ENCODE measurements around the gene CCNQ.

CCNQ gene

DNA sequence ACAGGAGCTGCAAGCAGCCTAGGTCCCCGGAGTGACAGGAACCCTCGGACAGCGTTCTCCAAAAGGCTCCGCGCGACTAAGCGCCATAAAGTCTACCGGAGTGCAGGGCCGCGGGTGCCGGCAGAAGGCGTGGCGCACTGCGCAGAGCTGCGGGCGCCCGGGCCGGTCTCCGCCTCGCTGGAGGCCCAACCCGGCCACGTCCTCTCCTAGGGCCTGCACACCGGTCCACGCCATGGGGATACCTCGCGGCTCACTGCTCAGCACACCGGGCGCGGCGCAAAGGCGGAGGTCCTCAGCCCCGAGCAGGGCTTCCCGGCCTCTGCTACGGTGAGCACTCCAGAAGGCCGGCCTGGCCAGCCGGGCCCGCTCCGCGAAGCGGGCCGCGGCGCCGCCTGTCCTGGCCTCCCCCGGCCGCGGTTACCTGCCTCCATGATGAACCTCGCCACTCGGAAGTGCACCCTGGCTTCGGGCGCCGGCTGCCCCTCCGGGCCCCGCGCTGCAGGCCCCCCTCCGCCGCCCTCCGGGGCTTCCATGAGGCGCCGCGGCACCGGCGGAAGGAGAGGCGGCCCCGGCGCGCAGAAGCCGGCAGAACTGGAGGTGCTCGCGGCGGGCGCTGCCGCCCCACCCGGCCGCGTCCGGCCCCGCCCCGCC lies at the start of gene CCNQ:
Gene CCNQ, minus strand, starts transcription at position 599 of the 651 bp plus-strand sequence. Its CDS starts 66 bp downstream, at position 533.
- DNase-seq (ENCODE audit: low read depth) = no peak

DNA sequence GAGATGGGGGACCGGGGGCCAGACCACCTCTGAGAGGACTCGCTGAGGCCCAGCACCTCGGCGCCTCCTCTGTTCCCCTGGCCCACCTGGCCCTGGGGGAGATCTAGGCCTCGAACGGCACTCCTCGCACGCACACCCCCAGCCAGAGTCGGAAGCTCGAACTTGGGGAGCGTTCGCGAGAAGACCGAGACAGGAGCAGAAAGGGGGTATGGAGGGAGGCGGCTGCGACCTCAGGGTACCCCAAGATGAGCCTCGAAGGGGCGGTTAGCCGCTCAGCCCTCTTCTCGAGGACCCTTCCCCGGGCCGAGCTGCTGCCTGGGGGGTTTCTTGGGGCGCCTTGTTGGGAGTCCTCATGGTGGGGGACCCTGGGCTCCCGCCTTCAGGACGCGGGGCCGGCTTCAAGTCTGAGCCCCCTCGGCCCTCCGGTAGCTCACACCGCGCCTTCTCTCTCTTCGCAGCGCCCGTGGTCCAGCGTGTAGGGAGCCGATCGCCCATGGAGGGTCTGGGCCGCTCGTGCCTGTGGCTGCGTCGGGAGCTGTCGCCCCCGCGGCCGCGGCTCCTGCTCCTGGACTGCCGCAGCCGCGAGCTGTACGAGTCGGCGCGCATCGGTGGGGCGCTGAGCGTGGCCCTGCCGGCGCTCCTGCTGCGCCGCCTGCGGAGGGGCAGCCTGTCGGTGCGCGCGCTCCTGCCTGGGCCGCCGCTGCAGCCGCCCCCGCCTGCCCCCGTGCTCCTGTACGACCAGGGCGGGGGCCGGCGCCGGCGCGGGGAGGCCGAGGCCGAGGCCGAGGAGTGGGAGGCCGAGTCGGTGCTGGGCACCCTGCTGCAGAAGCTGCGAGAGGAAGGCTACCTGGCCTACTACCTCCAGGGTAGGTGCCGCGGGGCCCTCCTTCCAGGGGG lies 48.8 kb upstream of the CCNQ start:
- DNase-seq (ENCODE audit: low read depth) = no peak

DNA sequence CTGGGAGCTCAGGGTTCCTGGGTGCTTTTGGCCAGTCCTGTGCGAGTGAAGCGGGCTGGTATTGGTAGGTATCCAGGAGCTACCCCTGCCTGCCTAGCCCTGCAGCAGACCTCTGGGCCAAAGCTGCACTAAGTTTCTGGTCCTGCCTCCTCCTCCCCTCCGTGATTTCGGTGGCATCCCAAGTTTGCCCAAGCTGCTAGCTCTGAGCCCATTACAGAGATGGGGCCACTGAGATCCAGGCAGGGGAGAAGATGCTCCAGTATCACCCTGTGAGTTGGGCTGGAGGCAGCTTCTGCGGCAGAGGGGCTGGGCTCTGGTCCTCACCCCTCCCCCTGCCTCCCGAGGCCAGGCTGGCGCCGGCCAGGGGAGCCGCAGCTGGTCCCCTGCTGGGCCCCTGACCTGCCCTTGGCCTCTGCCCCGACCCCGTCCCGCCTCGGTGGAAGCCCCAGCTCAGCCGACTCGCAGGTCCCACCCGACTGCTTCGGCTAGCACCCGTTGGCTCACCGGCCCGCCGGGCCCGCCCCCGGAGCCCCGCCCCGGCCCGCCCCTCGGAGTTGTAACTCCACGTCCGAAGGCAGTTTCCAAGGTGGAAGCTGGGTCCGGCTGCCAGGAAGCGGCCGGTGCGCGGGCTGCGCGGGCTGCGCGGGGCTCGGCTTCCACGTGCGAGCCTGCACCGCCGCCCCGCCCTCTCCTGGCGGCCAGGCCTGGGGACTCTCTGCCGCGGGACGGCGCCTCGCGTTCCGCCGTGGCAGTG lies 47.9 kb upstream of the CCNQ start, which contains the start of gene DUSP9:
Gene DUSP9, plus strand, starts transcription at position 584 of the 754 bp plus-strand sequence. CDS start 751 bp downstream, outside the sequence.
- no peak for DNase-seq (ENCODE audit: low read depth)

DNA sequence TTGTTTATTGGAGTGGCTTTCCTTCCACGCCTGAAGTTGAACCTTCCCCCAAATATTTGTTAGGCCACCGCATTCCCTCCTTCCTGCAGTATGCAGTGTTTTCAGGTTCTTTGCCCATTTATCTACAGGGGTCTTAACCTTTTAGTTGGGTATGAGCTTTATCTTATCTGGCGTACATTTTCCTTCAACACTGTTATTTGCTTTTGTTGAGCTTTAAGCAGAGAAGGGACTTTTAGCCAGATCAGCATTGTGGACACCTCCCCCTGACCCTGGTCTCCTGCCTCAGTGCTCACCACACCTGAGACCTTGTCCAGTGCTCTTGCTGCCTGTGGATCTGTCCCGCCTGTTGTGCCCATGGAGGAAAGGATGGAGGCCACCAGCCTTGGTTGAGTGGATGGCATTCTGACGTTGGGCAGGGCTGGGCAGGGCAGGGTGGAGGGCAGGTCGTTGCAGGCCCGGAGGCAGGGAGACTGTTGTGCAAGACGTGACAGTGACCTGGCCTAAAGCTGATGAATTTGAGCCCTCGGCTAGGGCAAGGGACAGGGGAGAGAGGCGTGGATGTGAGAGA lies 47.1 kb upstream of the CCNQ start:
- DNase-seq (ENCODE audit: low read depth) = no peak

DNA sequence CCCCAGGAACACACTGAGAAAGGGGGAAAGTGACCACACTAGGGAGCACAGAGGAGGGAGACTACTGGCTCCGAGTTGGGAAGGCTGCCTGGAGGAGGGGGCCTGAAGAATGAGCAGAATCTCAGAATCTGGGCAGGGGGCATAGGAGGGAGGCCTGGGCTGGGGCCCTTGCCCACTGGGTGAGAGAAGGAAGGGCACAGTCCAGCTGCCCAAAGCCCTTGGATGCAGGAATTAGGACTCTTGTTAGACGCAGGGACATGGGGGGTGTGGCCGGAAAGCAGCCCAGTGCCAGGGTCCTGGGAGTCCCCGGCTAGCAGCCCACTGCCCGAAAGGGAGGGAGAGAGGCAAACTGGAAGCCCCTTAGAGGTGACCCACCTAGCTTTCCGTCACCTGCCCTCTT lies 46.2 kb upstream of the CCNQ start:
- DNase-seq (ENCODE audit: low read depth) = no peak

DNA sequence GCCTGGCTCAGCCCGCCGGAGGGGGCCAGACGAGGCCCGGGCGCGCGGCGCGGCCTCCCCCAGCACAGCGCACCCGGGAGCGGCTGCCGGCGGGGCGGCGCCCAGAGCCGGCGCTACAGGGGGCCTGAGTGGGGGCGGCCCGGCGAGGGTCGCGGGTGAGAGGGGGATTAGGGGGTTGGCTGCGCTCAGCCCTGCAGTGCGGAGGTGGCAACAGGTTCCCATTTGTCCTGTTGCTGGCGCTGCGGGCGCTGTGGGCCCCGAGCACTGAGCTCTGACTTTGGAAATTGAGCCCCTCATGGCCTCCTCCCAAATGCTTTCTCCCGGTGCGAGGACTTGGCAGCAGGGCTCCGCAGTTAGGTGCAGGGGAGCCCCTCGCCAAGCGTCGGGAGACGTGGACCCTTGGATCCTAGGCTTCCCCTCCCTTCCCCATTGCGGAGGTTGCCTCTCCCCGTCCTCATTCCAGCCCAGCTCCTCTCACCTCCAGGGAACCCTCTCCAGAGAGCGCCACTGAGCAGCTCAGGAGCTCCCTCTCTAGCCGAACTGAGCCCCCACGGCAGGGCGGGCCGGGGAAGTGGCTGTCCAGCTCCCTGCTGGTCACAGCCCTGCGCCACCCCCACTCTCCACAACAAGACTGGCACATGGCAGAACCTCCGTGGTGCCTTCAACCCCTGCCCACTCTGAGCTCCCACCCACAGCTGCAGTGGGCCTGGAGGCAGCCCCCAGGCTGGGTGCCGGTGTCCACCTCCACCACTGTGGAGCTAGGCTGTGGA lies 45.6 kb upstream of the CCNQ start:
- DNase-seq (ENCODE audit: low read depth) = no peak

DNA sequence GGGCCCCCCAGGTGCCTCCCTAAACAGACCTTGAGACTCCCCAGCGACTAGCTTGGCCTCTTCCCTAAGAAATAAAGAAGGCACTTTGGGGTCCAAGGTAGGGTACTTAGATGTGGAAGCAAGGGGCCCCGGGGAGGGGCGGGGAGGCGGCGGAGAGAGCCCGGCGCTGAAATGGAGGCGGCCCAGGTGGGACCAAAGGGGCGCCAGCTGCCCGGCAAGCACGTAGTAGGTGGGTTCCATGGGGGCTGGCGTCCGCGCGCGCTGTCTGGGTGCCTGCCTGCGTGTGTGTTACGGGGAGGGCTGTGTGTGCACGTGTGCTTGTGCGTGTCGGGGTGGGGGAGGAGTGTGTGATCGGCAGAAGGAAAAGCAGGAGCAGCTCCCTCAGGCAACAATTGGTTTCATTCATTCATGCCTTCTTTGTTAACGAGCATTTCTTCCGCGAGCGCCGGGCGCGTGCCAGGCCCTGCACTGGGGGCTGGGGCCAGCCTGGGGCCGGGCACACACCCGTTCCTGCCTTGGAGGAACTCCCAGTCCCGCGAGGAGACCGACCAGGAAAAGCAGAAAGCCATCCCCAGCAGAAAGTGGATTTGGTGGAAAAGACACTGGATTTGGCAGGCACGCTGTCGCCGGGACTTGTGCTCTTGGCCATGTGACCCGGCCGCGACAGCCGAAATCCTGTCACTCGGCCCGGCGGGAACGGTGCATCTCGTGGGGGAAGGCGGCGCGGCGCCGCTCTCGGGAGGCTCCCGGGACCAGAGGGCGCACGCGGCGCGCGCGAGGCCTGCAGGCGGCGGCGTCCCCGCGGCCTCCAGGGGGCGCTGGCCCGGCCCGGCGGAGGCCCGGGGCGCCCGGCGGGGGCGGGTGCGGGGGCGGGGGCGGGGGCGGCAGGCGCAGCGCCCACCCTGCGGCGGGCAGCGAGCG lies 44.8 kb upstream of the CCNQ start:
- no peak for DNase-seq (ENCODE audit: low read depth)

DNA sequence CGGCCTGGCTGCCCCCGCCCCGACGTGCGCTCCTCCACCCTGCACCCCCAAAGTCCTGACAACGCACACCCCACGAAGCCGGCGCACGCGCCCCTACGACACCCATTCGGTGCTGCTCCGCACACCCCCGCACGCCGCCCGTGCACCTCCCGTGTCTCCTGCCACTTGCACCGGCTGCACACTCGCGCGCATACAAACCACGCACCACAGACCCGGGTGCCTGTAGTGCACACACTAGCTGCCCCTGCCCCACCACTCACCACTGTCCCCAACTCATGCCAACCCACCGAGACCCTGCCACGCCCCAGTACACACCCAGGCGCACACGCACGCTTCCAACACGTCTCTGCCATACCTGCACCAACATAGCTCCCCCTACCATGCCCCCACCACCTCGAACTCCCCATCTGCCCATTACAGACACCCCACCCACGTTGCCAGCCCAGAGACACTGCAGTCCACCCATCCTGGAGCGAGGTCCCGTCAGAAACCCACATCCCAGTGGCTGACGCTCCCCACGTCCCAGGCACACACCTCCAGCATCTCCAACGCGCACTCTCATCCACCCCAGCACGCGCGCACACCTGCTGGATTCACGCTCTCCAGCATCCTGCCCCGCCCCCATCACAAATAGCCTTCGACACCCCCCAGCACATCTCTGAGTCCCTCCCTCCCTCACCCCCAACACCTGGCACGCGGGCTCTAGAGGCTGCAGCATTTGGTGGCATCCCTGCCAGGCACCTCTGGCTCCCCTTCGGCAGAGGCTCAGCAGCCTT lies 43.9 kb upstream of the CCNQ start:
- no peak for DNase-seq (ENCODE audit: low read depth)

DNA sequence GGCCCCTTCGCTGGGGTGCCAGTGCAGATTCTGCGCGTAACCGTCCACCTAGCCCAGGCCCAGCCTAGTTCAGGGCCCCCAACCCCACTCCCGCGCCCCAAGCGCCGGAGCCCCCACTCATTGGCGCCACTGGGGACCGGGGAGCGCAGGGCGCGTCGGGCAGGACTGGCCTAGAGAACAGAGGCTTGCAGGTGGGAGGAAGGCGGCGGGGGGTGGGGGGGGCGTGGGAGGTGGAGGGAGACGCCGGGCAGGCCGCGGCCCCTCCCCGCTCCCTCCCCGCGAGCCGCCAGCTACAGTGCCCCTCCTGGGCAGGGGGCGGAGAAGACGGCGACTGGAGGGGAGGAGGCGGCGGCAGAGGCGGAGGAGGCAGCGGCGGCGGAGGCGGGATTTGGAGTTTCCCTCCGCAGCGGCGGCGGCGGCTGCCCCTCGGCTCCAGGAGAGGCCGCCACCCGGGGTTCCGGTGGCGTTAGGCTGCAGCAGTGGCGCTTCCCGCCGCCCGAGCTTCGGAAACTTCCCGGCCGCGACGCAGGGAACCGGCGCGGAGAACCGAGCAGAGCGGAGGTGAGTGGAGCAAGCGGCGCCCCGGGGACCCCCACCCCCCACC lies 43.2 kb upstream of the CCNQ start:
- no peak for DNase-seq (ENCODE audit: low read depth)

DNA sequence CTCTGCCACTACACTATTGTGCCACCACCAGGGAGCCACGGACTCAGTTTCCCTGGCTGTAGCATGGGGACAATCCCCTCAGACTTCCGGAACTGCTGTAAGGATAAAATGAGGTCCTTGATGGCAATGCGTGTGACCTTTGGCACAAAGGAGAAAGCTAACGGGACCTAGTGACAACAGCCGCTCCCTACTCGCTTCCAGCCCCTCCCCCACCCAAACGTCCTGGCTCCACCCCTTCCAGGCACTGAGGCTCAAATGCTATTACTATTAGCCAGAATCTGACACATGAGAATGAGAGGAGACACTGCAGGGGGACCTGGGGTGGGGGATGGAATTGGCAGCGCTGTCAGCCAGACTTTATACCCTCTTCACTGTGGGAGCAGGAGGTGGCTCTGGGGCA lies 42.7 kb upstream of the CCNQ start:
- no peak for DNase-seq (ENCODE audit: low read depth)

DNA sequence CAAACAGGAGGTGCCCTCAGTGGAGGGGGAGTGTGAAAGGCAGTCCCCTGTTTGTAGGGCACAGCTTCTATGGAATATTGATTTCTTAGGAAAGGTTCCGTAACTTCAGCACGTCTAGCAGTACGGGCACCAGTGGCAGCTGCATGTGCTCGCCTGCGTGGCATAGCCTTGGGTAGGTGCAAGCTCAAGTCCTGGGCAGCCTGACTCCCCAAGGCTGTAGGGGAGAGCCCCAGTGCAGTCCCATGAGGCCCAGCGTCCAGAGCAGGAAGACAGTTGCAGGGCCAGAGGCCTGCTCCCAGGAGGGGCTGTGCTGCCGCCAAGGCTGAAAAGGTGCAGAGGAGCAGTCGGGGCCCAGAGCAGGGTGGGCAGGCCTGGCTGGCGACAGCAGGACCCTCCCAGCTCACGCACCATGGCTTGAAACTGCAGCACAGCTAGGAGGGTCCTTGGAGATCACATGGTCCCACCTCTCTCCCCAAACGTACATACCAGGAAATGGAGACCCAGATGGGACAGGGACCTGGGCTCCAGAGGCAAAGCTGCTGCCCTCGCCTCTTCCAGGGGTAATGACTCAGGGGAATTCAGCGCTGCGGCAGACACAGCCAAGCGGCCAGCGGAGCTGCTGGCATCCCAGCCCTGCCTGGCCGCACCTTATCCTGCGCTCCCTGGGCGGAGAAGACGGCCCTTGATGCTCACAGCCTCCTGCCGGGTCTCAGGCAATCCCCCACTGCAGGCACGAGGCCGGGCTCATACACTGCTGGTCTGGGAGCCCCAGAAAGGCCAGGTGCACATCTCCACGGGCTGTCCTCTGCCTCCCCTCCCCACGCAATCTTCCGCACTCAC lies 42.0 kb upstream of the CCNQ start:
- DNase-seq (ENCODE audit: low read depth) = no peak

DNA sequence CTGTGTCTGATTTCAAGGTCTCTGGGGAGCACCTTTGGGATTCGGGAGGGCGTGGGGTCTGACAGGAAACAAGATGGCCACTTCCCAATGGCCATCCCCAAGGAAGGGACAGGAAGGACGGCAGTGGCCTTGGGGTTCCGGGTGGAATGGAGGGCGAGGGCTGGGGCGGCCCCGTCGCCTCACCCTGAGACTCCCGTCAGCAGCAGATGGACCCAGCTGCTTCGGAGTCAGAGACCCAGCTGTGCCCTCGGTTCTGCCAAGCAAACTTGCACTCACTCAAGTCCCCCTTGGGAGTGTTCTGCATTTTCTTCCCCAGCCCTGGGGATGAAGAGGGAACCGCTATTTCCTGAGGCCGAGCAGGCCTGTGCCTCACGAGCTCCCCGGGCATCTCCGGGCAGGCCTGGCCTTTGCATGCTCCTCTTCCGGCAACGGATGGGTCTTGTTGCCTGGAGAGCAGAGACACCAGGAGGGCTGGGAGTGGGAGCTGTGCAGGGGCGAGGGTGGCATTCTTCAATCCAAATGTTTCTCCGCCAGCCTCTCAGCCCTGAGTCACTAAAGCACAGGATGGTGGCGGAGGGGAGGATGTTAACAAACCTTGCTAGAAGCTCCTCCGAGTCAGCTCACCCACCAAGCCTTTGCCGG lies 41.2 kb upstream of the CCNQ start:
- no peak for DNase-seq (ENCODE audit: low read depth)

DNA sequence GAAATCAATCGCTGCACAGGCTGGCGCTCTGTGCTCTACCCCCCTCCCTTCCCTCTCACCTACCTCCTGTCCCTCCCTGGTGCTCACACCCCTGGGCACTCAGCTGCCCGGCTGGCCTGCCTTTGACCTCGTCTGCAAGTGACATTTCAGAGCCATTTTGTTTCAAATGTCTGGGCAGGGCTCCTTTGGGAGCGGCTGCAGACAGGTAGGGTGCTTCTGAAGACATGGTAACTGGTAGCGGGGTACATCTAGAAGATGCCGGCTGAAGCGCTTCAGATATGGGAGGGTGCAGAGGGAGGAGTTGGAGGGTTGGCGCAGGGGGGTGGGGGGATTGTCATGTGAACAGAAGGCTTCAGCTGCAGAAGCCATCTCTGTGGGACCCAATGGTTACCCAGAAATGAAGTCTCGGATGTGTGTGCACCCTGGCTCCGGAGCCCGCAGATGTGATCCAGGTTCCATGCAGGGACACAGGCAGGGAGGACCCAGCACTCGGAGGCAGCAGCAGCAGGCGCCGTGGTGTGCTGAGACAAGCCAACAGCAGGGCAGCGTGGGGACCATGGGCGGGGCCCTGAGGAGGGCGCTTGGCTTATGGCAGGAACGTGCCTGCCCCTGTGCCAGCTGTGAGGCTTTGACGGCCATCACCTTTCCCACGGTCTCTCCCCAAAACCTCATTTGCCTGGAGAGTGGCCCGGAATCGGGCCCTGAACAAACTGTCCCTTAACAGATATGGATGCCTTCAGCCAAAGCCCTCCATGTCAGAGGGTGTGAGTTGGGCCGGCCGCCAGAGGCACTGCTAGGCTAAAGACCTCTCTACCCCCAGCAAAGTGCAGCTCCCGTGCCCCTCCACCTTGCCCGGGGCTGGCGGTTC lies 40.5 kb upstream of the CCNQ start:
- no peak for DNase-seq (ENCODE audit: low read depth)

DNA sequence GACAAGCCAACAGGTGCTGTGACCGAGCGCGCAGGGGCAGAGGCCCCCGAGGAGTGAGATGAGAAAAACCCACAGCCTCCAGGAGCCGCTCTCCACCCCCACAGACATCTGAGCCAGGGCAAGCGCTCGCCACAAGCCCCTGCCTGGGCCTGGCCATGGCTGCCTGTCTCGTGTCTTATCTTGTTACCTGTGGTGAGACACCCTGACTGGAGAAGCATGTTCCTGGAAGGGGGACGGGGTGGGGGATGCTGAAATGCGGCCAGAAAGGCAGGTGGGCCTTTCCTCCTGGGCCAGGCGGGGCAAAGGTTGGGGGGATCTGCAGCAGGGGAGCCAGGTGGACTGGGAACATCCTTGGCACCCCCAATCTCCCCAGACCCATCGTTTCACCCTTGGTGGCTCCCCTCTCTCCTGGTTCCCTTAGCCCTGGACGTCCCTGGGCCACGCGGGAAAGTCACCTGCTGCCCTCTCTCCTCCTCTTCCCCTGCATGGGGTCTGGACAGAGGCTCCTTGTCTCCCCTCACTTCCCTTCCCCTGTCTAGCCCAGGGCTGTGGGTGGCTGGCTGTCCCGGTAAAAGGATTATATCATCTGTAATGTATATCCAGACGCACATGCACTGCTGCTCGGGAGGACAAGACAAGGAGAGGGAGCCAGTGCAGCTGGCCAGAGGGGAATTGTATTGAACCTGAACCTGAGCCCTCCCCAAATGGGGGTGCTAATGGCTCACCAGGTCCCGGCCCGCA lies 39.7 kb upstream of the CCNQ start:
- DNase-seq (ENCODE audit: low read depth) = no peak

DNA sequence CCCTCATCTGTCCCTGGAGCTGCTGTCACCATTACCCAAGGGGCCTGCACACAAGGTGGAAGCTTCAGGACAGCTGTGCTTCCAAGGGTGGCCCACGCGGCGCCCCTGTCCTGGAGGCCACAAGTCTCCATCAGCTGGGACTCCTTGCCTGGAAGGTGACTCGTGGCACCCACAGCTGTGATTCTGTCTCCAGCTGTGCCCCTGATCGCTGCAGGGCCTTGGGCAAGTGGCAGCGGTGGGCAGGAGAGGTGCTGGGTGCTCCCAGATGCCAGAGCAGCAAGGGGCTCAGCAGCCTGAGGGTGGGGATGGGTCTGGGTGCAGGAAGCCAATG lies 39.1 kb upstream of the CCNQ start:
- no peak for DNase-seq (ENCODE audit: low read depth)
